HEK293 (cell line): ENCODE data around the gene TOR1AIP2.

Experiments
- CTCF ChIA-PET: fragments of 350-600 bp; formaldehyde crosslinking; extraction: SDS; loops from one replicate; lab custom pipeline; 2021; ENCODE audit warnings: antibody characterized with exemption; lab: Yijun Ruan, JAX
- POLR2A ChIA-PET: fragments of 300-600 bp; formaldehyde crosslinking; extraction: SDS; loops from one replicate; lab custom pipeline; 2020; ENCODE audit warnings: antibody characterized with exemption, inconsistent platforms; lab: Yijun Ruan, JAX
- H3K27ac ChIP-seq: fragments of 200-500 bp; sonication (Bioruptor generic); 2 replicates; pipeline ENCODE4 v1.5.1; 2014; ENCODE audit warnings: low read depth, low read length, control low read depth, inconsistent platforms; ENCODE audit errors: extremely low read depth
- H3K36me3 ChIP-seq, 2 experiments: fragments of 200-500 bp in 1 of 2; sonication (Bioruptor generic) in 1 of 2; 1 replicate in 1 of 2; 2 replicates in 1 of 2; pipeline ENCODE4 v1.5.1; 2014 to 2017; ENCODE audit warnings: inconsistent platforms in 2 of 2, low read length in 2 of 2; ENCODE audit not compliant: control insufficient read depth in 2 of 2, insufficient read depth in 1 of 2
- H3K4me1 ChIP-seq: fragments of 200-500 bp; sonication (Bioruptor generic); 2 replicates; pipeline ENCODE4 v1.5.1; 2014; ENCODE audit warnings: mild to moderate bottlenecking, low read length, inconsistent platforms; ENCODE audit not compliant: control insufficient read depth, insufficient read depth
- H3K4me3 ChIP-seq: 2 replicates; pipeline ENCODE4 v1.5.1; 2011; ENCODE audit warnings: low read depth, mild to moderate bottlenecking, control low read depth, low read length, moderate library complexity
- H3K9me3 ChIP-seq: fragments of 200-500 bp; sonication (Bioruptor generic); 2 replicates; pipeline ENCODE4 v1.5.1; 2014; ENCODE audit warnings: low read depth, low read length, inconsistent platforms; ENCODE audit not compliant: control insufficient read depth, insufficient read depth
- CTCF ChIP-seq: fragments of 450-650 bp; formaldehyde crosslinking; IDR thresholded peaks from 2 replicates; pipeline ENCODE4 v1.5.1; 2016; ENCODE audit warnings: missing biosample characterization, missing genetic modification characterization
- IKZF3 ChIP-seq: fragments of 450-650 bp; IDR thresholded peaks from 2 replicates; pipeline ENCODE4 v1.5.0; 2018; ENCODE audit warnings: missing biosample characterization, mild to moderate bottlenecking, missing genetic modification characterization, moderate library complexity
- MZF1 ChIP-seq: fragments of 450-650 bp; formaldehyde crosslinking; IDR thresholded peaks from 2 replicates; pipeline ENCODE4 v1.5.1; 2017; ENCODE audit warnings: missing biosample characterization, missing genetic modification characterization, borderline replicate concordance
- PRDM1 ChIP-seq: fragments of 450-650 bp; formaldehyde crosslinking; IDR thresholded peaks from 2 replicates; pipeline ENCODE4; 2016; ENCODE audit warnings: missing biosample characterization, missing genetic modification characterization
- SCRT1 ChIP-seq: fragments of 450-650 bp; formaldehyde crosslinking; IDR thresholded peaks from 2 replicates; pipeline ENCODE4 v1.5.1; 2016; ENCODE audit warnings: missing biosample characterization, missing genetic modification characterization, borderline replicate concordance
- SCRT2 ChIP-seq: fragments of 450-650 bp; formaldehyde crosslinking; IDR thresholded peaks from 2 replicates; pipeline ENCODE4 v1.5.1; 2016; ENCODE audit warnings: missing biosample characterization, missing genetic modification characterization
- SP2 ChIP-seq: fragments of 450-650 bp; formaldehyde crosslinking; IDR thresholded peaks from 2 replicates; pipeline ENCODE4 v1.5.1; 2016; ENCODE audit warnings: missing biosample characterization, missing genetic modification characterization
- ZBTB48 ChIP-seq: fragments of 450-650 bp; formaldehyde crosslinking; IDR thresholded peaks from 2 replicates; pipeline ENCODE4 v1.5.1; 2016; ENCODE audit warnings: missing biosample characterization, missing genetic modification characterization
- ZBTB49 ChIP-seq: fragments of 450-650 bp; formaldehyde crosslinking; IDR thresholded peaks from 2 replicates; pipeline ENCODE4 v1.5.1; 2016; ENCODE audit warnings: missing biosample characterization, missing genetic modification characterization, low read depth
- ZNF175 ChIP-seq: fragments of 450-650 bp; formaldehyde crosslinking; IDR thresholded peaks from 2 replicates; pipeline ENCODE4 v1.5.1; 2016; ENCODE audit warnings: missing biosample characterization, missing genetic modification characterization
- ZNF341 ChIP-seq: fragments of 450-650 bp; formaldehyde crosslinking; IDR thresholded peaks from 2 replicates; pipeline ENCODE4; 2016; ENCODE audit warnings: low read depth, missing biosample characterization, missing genetic modification characterization
- ZNF768 ChIP-seq: fragments of 450-650 bp; formaldehyde crosslinking; IDR thresholded peaks from 2 replicates; pipeline ENCODE4 v1.5.1; 2018; ENCODE audit warnings: missing biosample characterization, mild to moderate bottlenecking, missing genetic modification characterization
- ZNF785 ChIP-seq: fragments of 450-650 bp; formaldehyde crosslinking; IDR thresholded peaks from 2 replicates; pipeline ENCODE4 v1.5.1; 2016; ENCODE audit warnings: missing biosample characterization, missing genetic modification characterization
- TF ChIP-seq, protein P1 (sequence below): fragments of 450-650 bp; formaldehyde crosslinking; IDR thresholded peaks from 2 replicates; pipeline ENCODE4 v1.5.1; 2016; ENCODE audit warnings: missing biosample characterization, missing genetic modification characterization
- TF ChIP-seq, protein P2 (sequence below): fragments of 450-650 bp; formaldehyde crosslinking; IDR thresholded peaks from 2 replicates; pipeline ENCODE4 v1.5.1; 2016; ENCODE audit warnings: missing biosample characterization, missing genetic modification characterization
- TF ChIP-seq, protein P3 (sequence below): fragments of 450-650 bp; formaldehyde crosslinking; IDR thresholded peaks from 2 replicates; pipeline ENCODE4 v1.5.1; 2016; ENCODE audit warnings: missing biosample characterization, missing genetic modification characterization
- TF ChIP-seq, protein P4 (sequence below): fragments of 450-650 bp; formaldehyde crosslinking; IDR thresholded peaks from 2 replicates; pipeline ENCODE4 v1.5.1; 2016; ENCODE audit warnings: missing biosample characterization, missing genetic modification characterization, borderline replicate concordance

The TOR1AIP2 gene

GRCh38 chr1:179882253-179883039 is 4.8 kb upstream of the TOR1AIP2 start, which contains the start of gene TOR1AIP1 (continued):
- TF ChIP-seq ZBTB48 (tag by site-specific recombination) (peak; percentile 61), MZF1 (tag by site-specific recombination) (peak; percentile 57; the same call in 1 of the 2 replicates)

DNA sequence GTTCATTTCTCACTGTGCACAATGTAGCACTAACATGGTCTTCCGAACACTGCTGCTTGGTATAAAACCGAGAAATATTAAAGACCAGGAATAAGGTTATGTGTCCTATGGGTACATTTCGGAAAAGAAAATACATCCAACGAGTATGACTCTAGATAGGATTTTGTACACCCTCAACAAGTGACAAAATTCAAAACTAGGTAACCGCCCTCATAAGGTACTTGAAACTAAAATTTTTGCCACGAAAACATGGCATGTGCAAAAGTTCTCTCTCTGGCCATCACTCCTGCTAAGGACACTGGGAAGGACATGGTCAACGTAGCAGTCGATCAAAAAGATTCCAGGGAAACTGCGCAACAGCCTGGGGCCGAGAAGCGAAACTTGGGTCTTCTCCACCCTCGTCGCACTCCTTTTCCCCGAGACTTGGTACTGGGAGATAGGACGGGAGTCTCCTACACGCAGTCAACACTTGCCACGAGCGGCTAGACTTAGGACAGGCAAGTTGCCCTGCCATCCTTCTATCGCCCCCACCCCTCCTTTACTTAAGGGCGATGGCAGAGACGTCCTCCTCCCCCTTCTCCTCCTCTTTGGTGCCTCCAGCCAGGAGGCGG is 4.1 kb upstream of the TOR1AIP2 start:
- Histone ChIP-seq H3K36me3 (peaks cover 7 to 22% of the 10 kb centered on the region in 2 experiments), H3K9me3 (no peaks in the 10 kb centered on the region), H3K4me1 (no peaks in the 10 kb centered on the region), H3K27ac (peak overlapping the region; percentile 90), H3K4me3 (peak overlapping the region; percentile 83)
- ChIA-PET CTCF (interaction anchor here (1.3 to 1.6 kb wide), 2 partner anchors 14 to 67 kb away, joined by 5 to 6 read pairs; no protein-coding TSS in a partner anchor), POLR2A (interaction anchor here (0.5 to 3.5 kb wide), 11 partner anchors 11 to 757 kb away, joined by 3 to 29 read pairs (median 3); partner anchors contain the start of genes CEP350 and QSOX1)
- TF ChIP-seq PRDM1 (tag by site-specific recombination) (peak; percentile 81), SCRT1 (tag by site-specific recombination) (peak; percentile 86), ZNF175 (tag by site-specific recombination) (no peak), ZNF785 (tag by site-specific recombination) (0 out of 2 replicates have a peak, but pooled peaks have one; percentile 50), ZNF341 (tag by site-specific recombination) (peak; percentile 84), ZBTB49 (tag by site-specific recombination) (no peak), CTCF (tag by site-specific recombination) (peak; percentile 15; the same call in 1 of the 2 replicates), IKZF3 (tag by site-specific recombination) (peak; percentile 93), SCRT2 (tag by site-specific recombination) (peak; percentile 94), SP2 (peak; percentile 79; the same call in 1 of the 2 replicates), ZNF768 (no peak)
- TF ChIP-seq, protein P1, sequence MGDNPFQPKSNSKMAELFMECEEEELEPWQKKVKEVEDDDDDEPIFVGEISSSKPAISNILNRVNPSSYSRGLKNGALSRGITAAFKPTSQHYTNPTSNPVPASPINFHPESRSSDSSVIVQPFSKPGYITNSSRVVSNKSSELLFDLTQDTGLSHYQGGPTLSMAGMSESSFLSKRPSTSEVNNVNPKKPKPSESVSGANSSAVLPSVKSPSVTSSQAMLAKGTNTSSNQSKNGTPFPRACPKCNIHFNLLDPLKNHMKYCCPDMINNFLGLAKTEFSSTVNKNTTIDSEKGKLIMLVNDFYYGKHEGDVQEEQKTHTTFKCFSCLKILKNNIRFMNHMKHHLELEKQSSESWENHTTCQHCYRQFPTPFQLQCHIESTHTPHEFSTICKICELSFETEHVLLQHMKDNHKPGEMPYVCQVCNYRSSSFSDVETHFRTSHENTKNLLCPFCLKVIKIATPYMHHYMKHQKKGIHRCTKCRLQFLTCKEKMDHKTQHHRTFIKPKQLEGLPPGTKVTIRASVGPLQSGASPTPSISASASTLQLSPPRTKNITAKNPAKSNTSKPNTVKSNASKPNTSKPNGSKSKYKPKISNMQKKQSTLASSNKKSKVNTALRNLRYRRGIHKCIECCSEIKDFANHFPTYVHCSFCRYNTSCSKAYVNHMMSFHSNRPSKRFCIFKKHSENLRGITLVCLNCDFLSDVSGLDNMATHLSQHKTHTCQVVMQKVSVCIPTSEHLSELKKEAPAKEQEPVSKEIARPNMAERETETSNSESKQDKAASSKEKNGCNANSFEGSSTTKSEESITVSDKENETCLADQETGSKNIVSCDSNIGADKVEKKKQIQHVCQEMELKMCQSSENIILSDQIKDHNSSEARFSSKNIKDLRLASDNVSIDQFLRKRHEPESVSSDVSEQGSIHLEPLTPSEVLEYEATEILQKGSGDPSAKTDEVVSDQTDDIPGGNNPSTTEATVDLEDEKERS, result no peak
- TF ChIP-seq, protein P2, sequence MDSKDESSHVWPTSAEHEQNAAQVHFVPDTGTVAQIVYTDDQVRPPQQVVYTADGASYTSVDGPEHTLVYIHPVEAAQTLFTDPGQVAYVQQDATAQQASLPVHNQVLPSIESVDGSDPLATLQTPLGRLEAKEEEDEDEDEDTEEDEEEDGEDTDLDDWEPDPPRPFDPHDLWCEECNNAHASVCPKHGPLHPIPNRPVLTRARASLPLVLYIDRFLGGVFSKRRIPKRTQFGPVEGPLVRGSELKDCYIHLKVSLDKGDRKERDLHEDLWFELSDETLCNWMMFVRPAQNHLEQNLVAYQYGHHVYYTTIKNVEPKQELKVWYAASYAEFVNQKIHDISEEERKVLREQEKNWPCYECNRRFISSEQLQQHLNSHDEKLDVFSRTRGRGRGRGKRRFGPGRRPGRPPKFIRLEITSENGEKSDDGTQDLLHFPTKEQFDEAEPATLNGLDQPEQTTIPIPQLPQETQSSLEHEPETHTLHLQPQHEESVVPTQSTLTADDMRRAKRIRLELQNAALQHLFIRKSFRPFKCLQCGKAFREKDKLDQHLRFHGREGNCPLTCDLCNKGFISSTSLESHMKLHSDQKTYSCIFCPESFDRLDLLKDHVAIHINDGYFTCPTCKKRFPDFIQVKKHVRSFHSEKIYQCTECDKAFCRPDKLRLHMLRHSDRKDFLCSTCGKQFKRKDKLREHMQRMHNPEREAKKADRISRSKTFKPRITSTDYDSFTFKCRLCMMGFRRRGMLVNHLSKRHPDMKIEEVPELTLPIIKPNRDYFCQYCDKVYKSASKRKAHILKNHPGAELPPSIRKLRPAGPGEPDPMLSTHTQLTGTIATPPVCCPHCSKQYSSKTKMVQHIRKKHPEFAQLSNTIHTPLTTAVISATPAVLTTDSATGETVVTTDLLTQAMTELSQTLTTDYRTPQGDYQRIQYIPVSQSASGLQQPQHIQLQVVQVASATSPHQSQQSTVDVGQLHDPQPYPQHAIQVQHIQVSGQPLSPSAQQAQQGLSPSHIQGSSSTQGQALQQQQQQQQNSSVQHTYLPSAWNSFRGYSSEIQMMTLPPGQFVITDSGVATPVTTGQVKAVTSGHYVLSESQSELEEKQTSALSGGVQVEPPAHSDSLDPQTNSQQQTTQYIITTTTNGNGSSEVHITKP, result peak; percentile 97
- TF ChIP-seq, protein P3, sequence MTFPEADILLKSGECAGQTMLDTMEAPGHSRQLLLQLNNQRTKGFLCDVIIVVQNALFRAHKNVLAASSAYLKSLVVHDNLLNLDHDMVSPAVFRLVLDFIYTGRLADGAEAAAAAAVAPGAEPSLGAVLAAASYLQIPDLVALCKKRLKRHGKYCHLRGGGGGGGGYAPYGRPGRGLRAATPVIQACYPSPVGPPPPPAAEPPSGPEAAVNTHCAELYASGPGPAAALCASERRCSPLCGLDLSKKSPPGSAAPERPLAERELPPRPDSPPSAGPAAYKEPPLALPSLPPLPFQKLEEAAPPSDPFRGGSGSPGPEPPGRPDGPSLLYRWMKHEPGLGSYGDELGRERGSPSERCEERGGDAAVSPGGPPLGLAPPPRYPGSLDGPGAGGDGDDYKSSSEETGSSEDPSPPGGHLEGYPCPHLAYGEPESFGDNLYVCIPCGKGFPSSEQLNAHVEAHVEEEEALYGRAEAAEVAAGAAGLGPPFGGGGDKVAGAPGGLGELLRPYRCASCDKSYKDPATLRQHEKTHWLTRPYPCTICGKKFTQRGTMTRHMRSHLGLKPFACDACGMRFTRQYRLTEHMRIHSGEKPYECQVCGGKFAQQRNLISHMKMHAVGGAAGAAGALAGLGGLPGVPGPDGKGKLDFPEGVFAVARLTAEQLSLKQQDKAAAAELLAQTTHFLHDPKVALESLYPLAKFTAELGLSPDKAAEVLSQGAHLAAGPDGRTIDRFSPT (tag by site-specific recombination), result 0 out of 2 replicates have a peak, but pooled peaks have one; percentile 63
- TF ChIP-seq, protein P4, sequence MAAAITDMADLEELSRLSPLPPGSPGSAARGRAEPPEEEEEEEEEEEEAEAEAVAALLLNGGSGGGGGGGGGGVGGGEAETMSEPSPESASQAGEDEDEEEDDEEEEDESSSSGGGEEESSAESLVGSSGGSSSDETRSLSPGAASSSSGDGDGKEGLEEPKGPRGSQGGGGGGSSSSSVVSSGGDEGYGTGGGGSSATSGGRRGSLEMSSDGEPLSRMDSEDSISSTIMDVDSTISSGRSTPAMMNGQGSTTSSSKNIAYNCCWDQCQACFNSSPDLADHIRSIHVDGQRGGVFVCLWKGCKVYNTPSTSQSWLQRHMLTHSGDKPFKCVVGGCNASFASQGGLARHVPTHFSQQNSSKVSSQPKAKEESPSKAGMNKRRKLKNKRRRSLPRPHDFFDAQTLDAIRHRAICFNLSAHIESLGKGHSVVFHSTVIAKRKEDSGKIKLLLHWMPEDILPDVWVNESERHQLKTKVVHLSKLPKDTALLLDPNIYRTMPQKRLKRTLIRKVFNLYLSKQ (tag by site-specific recombination), result no peak
